HG03565 (cell line): Measurements from ENCODE around the gene KLK2.

ENCODE experiments used
- ATAC-seq: cut with Tn5 transposase; IDR thresholded peaks from one replicate; pipeline ENCODE4 v1.9.1; 2021; ENCODE audit warnings: mild to moderate bottlenecking, moderate library complexity; ENCODE audit not compliant: unreplicated experiment

KLK2 gene

DNA sequence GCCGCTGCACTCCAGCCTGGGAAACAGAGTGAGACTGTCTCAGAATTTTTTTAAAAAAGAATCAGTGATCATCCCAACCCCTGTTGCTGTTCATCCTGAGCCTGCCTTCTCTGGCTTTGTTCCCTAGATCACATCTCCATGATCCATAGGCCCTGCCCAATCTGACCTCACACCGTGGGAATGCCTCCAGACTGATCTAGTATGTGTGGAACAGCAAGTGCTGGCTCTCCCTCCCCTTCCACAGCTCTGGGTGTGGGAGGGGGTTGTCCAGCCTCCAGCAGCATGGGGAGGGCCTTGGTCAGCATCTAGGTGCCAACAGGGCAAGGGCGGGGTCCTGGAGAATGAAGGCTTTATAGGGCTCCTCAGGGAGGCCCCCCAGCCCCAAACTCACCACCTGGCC, at the start of gene KLK2:
Gene KLK2 (plus strand): TSS at position 384 of the 400 bp plus-strand sequence. CDS start 35 bp downstream, outside the sequence.
- no peak for ATAC-seq

DNA sequence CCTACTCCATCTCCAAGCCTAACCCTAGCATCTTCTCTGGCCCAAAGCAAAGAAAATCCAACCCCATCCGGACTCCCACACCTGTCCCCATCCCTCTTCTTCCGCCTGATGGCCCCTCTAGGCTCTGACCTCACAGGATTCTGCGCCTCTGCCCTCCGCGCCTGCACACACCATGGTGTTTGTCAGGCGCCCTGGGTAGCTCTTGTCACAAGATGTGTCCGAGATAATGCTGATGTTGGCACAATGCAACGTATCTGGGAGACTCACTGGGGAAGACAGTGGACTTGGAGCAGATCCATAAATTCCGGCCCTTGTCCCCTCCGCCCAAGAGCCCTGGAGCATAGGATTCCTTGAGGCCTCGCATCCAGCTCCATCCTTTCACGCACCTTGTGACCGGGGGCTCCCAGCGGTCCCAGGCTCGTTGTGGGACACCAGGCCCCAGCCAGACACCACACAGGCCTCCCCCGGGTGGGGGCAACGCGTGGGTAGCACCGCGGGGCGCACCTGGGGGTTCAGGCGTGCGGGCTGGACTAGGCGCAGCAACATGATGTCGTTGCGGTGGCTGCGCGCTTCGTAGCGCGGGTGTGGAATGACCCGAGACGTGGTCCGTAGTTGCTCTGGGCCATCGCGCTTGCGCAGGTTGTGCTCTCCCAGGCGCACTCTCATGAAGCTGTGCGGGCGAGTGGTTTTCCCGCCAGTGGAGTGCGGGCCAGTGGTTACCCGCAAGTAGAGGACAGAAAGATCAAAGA, 46.6 kb upstream of the KLK2 start:
- no peak for ATAC-seq

DNA sequence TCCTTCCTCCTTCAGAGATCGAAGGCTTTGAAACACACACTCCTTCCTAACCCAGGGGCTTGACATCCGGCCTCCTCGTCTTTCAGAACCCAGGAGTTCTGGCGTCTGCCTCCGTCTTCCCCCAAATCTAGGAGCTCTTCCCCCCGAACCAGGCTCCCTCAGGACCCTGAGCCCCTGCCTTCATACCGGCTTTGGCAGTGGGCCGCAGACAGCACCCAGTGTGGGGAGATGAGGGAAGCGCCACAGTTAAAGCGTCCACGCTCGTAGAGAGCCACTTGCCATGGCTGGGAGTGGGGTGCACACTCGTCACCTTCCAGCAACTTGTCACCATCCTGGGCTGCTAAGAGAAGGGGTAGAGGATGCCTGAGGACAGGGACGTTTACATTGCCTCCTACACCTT, 45.8 kb upstream of the KLK2 start:
- ATAC-seq: no peak

DNA sequence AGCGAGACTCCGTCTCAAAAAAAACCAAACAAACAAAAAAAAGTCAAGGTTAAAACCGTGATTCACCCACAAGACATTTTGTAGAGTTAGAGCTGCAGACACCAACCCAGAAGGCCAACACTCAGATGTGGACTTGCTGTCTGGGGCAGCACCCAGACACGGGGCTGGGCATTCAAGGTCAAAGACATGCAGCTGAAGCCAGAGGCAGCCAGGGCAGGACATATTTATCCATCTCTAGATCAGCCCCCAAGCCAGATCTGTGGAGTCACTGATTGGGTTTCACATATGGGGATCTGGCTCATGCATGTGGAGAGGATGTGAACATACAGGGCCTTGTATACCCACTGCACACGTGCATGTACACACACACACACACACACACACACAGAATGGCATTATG, 43.4 kb upstream of the KLK2 start:
- ATAC-seq: no peak

DNA sequence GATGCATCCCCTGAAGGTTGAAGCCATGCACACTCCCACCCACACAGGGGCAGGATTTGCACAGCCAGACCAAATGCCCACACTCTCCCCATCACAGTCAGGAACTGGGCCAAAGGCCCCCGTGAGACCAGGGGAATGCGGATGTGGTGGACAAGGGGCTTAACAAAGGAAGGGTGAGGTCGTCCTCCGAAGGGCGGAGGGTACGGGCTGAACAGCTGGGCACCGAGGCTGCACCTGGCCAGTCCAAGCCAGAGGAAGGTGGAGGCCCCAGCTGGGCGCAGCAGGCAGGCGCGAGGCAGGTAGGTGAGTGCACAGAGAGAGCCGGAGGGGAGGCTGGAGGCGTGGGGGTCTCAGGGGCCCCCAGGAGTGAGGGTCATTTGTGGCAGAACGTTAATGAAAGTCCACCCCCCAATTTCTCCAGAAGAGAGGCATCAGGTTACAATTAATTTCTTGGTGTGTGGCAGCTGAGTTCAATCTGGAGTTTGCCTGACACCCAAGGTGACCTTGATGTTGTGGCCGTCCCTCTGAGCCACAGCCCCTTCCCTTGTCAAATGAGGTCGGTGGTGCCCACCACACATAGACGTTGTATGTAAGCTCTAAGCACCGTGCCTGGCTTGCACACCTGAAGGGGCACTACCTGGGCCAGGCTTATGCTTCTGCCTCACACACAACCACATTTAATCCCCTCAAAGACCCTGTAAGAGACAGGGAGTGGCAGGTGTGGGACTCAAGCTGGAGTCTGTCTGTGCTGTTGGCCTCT, 42.8 kb upstream of the KLK2 start:
- ATAC-seq: no peak

DNA sequence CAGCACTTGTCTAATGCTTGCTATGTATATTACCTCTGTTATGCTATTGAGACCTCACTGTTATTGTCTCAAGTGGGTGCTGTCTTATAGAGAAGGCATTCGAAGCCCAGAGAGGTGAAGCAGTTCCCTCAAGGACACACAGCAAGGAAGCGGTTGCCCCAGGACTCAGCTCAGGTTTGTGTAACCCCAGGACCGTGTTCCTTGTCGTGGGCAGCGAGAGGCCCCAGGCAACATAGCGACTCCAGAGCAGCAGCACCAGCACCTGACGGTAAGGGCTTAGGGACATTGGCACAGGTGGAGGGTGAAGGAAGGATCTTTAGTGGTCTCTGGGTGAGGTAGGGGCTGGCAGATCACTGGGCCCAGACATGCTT, 42.2 kb upstream of the KLK2 start:
- ATAC-seq: no peak

DNA sequence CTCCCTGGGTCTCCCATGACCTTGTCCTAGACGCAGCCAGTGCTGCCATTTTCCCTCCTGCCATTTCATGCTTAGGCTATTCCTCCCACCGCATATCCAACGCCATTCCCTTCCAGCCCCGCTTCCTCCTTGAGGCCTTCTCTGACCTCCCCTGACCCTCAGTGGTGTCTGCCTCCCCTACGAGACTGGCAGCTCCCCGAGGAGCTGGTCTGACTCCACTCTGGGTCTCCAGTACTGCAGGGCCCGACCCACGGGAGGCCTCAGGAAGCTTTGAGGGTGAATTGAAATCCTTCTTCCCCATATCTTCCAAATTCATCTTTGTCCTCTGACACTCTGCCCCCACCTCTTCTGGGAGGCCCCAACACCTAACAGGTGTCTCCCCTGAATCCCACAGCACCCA, 40.6 kb upstream of the KLK2 start:
- no peak for ATAC-seq

DNA sequence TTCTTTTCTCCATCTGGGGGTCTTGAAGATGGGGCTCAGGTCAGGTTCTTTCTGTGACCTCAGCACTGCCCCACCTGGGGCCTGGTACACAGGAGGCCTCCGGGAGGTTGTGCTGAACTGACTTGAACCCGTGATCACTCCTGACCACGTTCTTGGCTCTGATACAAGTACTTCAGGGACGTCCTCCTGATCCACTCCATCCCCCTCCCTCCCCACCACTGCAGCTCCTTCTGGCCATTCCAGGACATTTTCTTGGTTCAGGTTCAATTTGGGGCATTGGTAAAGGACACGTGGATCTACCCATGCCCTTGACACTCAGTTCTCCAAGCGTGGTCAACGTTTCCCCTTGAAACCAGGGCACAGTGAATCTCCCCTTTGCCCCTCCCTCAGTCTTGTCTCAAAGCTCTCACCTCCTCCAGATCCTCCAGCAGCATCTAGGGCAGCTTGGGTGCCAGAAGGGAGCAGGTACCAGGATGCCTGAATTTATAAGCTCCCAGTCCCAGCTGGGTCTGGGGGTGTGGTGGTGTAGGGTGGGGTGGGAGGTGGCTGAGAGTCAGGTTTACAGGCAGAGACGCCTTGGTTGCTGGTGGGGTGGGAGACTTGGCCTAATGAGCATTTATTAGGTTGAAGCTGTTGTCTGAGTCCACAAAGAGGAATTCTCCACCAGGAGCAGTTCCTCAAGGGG, 40.0 kb upstream of the KLK2 start, which contains the start of gene KLK15:
Gene KLK15 (minus strand): TSS at position 458 of the 685 bp plus-strand sequence. CDS start 2,082 bp downstream, outside the sequence.
- no peak for ATAC-seq

DNA sequence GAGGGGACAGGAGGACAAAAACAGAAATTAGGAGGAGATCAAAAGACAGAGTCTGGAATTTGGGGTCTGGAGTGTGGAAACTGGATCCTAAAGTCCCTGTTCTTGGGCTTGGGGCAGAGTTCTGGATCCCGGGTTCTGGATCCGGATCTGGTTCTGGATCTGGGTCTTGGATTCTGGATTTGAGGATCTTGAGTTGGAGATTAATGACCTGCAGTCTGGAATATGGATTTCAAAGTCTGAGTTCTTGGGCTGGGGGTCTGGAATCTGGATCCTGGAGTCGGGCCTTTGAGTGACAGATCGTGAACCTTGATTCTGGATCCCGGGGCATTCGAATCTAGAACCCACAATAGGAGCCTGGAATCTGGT, 39.5 kb upstream of the KLK2 start:
- no peak for ATAC-seq

DNA sequence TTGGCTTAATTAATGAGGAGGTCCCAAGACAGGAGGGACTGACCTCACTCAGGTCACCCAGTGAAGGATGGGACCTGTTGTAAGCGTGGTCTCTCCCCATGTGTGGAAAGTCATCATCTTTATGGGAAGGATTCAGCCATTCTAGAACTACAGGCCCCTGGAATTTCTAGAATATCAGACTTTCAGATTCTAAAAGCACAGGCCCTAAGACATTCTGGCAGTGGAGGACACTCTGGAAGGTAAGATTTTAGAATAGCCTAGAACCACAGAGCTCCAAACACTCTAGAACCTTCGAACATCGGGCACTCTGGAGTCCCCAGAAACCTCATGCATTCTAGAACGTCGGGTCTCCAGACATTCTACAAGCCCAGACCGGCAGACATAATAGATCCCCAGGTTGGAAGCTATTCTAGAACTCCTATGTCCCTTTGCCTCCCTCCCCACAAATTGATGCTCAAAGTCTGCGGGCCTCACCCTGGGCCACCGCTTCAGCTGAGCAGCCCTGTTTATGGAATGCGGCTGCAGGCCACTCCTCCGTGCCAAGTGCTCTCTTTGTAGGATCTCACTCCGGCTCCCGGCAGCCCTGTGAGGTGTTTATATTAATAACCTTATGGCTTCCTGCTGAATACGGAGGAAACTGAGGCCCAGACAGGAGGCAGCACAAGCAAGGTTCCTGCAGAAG, 38.0 kb upstream of the KLK2 start:
- no peak for ATAC-seq

DNA sequence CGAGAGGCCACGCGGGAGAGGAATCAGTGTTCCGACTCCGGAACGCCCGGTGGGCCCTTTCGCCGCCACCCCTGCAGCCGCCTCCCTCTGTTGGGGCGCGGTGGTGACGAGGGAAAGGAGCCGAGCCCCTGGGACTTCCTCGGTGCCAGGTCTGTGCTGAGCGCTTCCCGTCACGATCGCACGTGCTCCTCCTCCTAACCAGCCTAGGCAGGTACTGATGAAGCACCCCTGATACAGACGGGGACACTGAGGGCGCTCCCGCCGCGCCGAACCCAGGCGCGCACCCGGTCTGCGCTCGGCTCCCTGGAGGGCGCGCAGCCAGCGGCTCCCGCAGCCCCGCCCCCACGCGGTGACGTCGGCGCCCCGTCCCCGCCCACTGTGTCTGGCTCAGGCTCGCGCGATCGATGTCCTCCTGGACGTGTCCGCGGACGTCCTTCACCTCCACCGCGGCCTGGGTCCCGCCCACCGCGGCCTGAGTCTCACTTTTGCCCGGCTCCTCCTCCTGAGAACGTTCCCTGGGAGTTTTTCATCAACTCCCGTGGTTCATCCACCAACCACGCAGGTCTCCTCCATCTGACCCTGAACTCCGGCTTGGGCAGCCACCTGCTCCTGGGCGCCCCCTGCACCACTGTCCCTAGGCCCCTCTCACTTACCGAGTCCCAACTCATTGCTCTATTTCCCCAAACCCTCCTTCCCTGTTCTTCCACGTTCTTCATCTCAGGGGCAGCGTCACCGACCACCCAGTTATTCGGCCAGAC, 37.3 kb upstream of the KLK2 start:
- ATAC-seq: peak; percentile 67

DNA sequence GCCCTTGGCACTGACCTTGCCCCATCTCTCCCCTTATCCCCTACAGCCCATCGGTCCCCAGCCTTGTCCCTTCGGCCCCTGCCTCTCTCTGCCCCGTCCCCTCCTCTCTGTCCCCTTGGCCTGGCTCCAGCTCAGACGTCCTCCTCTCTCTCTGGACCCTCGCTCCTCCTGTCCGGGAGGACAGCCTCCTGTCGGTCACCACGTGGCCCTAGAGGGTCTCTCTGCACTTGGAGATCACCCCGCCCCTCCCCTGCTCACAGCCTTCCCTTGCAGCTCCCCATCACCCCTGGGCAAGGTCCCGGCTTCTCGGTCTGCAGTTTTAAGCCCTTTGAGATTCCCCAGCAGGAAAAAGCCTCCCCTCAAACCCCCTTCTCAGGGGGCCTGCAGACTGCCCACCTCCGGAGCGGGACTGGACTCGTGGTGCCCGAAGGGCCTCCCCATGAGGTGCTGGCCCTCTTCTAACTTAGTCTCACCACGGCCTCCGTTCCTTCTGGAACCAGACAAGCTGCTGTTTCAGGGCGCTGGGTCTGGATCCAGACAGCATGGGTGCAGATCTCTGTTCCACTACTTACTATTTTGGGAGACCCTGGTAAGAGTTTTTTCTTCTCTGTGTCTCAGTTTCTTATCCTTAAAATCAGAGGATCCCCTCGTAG, 36.6 kb upstream of the KLK2 start:
- ATAC-seq: no peak

DNA sequence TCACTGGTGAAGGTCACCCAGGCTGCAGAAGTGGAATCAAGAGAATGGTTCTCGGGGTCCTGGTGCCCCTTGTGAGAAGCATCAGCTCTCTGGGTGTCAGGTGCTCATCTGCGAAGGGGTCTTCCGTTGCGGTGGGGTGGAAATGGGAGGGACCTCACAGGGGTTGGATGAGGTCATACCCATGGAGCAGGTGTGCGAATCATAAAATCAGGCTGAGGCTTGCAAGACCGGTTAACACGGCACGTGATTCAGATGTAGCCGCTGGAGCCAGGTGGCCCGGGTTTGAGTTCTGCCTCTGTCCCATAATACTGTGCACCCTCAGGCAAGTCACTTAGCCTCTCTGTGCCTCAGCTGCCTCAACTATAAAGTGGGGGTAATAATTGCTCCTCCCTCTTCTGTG, 35.9 kb upstream of the KLK2 start:
- no peak for ATAC-seq

DNA sequence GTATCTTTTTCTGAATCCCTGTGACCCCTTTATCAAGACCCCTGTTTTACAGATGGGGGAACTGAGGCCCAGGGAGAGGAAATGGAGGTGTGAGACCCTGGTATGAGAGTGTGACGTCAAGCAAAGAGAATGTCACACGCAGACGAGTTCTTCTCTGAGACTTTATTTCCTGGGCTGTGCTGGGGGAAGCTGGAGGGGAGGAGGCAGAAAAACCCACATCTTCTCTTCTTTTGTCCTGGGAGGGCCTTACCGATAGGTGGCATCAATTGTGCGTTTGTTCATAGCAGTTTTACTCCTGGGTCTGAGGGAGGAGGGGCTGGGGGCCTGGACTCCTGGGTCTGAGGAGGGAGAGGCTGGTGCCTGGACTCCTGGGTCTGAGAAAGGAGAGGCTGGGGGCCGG, 35.0 kb upstream of the KLK2 start:
- ATAC-seq: no peak

DNA sequence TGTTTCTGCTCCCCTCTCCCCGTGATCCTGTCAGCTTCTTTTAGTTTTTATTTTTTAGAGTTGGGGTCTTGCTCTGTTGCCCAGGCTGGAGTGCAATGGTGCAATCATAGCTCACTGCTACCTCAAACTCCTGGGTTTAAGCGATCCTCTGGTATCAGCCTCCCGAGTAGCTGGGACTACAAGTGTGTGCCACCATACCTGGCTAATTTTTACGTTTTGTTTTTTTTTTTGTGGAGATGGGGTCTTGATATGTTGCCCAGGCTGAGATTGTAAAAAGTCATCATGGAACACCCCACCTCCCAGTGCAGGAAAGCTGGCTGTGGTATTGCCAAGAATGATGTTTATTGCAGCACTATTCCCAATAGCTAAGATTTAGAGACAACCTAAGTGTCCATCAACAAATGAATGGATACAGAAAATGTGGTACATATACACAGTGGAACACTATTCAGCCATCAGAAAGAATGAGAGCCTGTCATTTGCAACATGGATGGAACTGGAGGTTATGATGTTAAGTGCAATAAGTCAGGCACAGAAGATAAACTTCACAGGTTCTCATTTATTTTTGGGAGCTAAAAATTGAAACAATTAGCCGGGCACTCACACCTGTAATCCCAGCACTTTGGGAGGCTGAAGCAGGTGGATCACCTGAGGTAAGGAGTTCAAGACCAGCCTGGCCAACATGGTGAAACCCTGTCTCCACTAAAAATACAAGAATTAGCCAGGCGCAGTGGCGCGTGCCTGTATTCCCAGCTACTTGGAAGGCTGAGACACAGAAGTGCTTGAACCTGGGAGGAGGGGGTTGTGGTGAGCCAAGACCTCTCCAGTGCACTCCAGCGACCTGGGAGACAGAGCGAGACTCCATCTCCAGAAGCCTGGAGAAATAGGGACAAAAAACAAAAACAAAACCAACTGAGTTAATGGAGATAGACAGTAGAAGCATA, 33.3 kb upstream of the KLK2 start:
- no peak for ATAC-seq

DNA sequence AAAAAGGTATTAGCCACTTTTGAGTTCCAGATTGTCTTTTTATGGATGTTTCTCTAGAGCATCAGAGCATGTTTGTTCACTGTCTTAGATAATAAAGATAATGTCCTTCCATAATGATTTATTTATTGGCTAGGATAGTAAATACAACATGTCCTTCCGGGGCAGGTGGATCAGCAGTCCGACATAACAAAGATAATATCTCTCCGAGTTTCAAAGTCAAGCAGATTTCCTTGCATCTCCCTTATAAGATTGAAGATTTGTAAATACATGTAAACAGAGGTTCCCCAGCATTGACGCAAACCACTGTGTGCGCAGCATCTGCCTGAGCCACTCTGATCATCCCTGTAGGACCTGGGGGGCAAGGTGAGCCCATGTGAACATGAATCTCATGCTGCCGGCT, 31.1 kb upstream of the KLK2 start:
- no peak for ATAC-seq

DNA sequence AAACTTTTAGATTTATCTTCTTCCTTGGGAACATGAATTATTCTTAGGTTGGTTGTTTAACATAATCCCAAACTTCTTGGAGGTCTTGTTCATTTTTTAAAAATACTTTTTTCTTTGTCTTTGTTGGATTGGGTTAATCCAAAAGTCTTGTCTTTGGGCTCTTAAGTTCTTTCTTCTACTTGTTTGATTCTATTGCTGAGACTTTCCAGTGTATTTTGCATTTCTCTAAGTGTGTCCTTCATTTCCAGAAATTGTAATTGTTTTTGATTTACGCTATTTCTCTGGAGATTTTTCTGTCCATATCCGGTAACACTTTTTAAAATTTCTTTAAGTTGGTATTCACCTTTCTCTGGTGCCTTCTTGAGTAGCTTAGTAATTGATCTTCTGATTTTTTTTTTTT, 30.0 kb upstream of the KLK2 start:
- no peak for ATAC-seq

DNA sequence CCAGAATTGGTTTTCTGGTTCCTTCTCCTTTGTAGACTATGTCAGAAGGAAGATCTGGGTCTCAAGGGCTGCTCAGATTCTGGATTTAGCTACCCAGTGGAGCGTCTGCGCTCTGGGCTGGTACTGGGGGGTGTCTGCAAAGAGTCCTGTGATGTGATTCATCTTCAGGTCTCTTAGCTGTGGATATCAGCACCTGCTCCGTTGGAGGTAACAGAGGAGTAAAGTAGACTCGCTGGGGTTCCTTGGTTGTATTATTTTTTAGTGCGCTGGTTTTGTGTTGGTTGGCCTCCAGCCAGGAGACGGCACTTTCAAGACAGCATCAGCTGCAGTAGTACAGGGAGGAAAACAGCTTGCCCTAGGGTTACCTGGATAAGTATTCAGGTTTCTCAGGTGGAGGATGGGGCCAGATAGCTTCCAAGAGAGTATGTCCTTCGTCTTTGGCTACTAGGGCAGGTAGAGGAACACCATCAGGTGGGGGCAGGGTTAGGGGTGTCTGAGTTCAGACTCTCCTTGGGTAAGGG, 29.5 kb upstream of the KLK2 start:
- ATAC-seq: no peak
